Measurements from ENCODE around the gene WFIKKN2. TPM values are rescaled to one million over a fixed set of nuclear protein-coding genes. Genes with fewer than 3 reads are reported as not detected.
"Not testable (repeated sequence)": the region's sequence is repeated elsewhere in the genome, so short reads cannot be mapped to it uniquely, and the experiment has no call there.

The WFIKKN2 gene
- total RNA-seq, 1 donor from 2014 or later, result 3.7 TPM

- peak; percentile 76 to 78 for DNase-seq (ENCODE audit: low spot score in 2 of 2)
- FAIRE-seq, result no peak
Measured at GRCh38 chr17:50867363-50868139, 32.2 kb downstream of the WFIKKN2 start.

- no peak for DNase-seq (ENCODE audit: low spot score in 2 of 2)
- no peak for FAIRE-seq
Measured at GRCh38 chr17:50868140-50868438, 32.7 kb downstream of the WFIKKN2 start.

- FAIRE-seq (no peak), DNase-seq (ENCODE audit: low spot score in 2 of 2) (no peak)
Measured at GRCh38 chr17:50868602-50869001, 33.2 kb downstream of the WFIKKN2 start.

GRCh38 chr17:50871364-50871763 is 36.0 kb downstream of the WFIKKN2 start:
- no peak for DNase-seq (ENCODE audit: low spot score in 2 of 2)
- FAIRE-seq, result no peak

- no peak for FAIRE-seq
- DNase-seq (ENCODE audit: low spot score in 2 of 2), result no peak
Measured at GRCh38 chr17:50871898-50872297, 36.5 kb downstream of the WFIKKN2 start.

GRCh38 chr17:50872710-50873424 is 37.5 kb downstream of the WFIKKN2 start:
- no peak for FAIRE-seq
- no peak for DNase-seq (ENCODE audit: low spot score in 2 of 2)

GRCh38 chr17:50875074-50875473 is 39.7 kb downstream of the WFIKKN2 start:
- FAIRE-seq (no peak), DNase-seq (ENCODE audit: low spot score in 2 of 2) (no peak)

- not testable (repeated sequence) for DNase-seq (ENCODE audit: low spot score in 2 of 2); FAIRE-seq
Measured at GRCh38 chr17:50877042-50877441, 41.7 kb downstream of the WFIKKN2 start.

- no peak for DNase-seq (ENCODE audit: low spot score in 2 of 2)
- FAIRE-seq, result no peak
Measured at GRCh38 chr17:50877838-50878237, 42.5 kb downstream of the WFIKKN2 start.

GRCh38 chr17:50879086-50879485 is 43.7 kb downstream of the WFIKKN2 start:
- no peak for FAIRE-seq
- no peak for DNase-seq (ENCODE audit: low spot score in 2 of 2)

GRCh38 chr17:50881182-50881581 is 45.8 kb downstream of the WFIKKN2 start:
- DNase-seq (ENCODE audit: low spot score in 2 of 2) (no peak), FAIRE-seq (no peak)

GRCh38 chr17:50882851-50883250 is 47.5 kb downstream of the WFIKKN2 start:
- no peak for FAIRE-seq
- DNase-seq (ENCODE audit: low spot score in 2 of 2), result no peak

GRCh38 chr17:50883850-50884438 is 48.6 kb downstream of the WFIKKN2 start:
- FAIRE-seq (no peak), DNase-seq (ENCODE audit: low spot score in 2 of 2) (no peak)

- FAIRE-seq, result no peak
- no peak for DNase-seq (ENCODE audit: low spot score in 2 of 2)
Measured at GRCh38 chr17:50884439-50885311, 49.3 kb downstream of the WFIKKN2 start.

- FAIRE-seq, result no peak
- DNase-seq (ENCODE audit: low spot score in 2 of 2), result no peak
Measured at GRCh38 chr17:50887705-50888245, 52.4 kb downstream of the WFIKKN2 start.

GRCh38 chr17:50889528-50890118 is 54.2 kb downstream of the WFIKKN2 start:
- no peak for DNase-seq (ENCODE audit: low spot score in 2 of 2)
- FAIRE-seq, result no peak

- no peak for FAIRE-seq
- DNase-seq (ENCODE audit: low spot score in 2 of 2), result no peak
Measured at GRCh38 chr17:50890675-50891516, 55.5 kb downstream of the WFIKKN2 start.

GRCh38 chr17:50891577-50891989 is 56.2 kb downstream of the WFIKKN2 start:
- FAIRE-seq (no peak), DNase-seq (ENCODE audit: low spot score in 2 of 2) (no peak)

All from frontal cortex (tissue), 4 donors.